KOPT-K1 (cell line): ENCODE measurements around the gene PTCRA.

ENCODE experiments used
- H3K27ac ChIP-seq: fragments of 200-600 bp; sonication (generic); 2 replicates; pipeline ENCODE4 v1.5.1; 2016; ENCODE audit warnings: antibody characterized with exemption, mild to moderate bottlenecking, low read depth, low read length; ENCODE audit not compliant: poor library complexity, severe bottlenecking
- H3K36me3 ChIP-seq: fragments of 200-600 bp; sonication (generic); 2 replicates; pipeline ENCODE4 v1.5.1; 2017; ENCODE audit warnings: antibody characterized with exemption, mild to moderate bottlenecking, low read length, moderate library complexity; ENCODE audit not compliant: insufficient read depth
- H3K9me3 ChIP-seq: fragments of 200-600 bp; sonication (generic); 2 replicates; pipeline ENCODE4 v1.5.1; 2017; ENCODE audit warnings: antibody characterized with exemption, low read length, mild to moderate bottlenecking; ENCODE audit not compliant: insufficient read depth, poor library complexity, severe bottlenecking

PTCRA gene

DNA sequence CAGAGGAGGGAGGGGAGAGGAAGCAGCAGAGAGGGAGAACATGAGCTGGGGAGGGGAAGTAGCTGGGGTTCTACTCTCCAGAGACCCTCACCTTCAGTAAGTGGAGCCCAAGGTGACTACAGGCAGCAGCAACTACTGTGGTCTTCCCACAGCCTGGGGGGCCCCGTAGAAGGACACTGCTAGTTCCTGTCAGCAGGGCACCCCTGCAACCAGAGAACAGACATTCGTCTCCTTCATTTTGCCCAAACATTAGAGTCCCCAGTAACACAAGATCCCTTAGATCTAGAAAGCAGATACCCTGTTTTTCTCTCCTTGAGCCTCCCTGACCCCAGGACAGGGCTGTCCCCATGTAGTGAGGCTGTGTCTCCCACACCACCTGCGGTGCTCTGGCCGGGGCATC, 52.9 kb downstream of the PTCRA start:
- H3K36me3 ChIP-seq: peaks cover 46% of the 10 kb centered on the region
- no peaks in the 10 kb centered on the region for H3K9me3 ChIP-seq
- no peak overlapping the region for H3K27ac ChIP-seq

- Histone ChIP-seq H3K9me3 (no peaks in the 10 kb centered on the region), H3K27ac (no peak overlapping the region), H3K36me3 (peaks cover 43% of the 10 kb centered on the region)
Measured at GRCh38 chr6:42969431-42969830, 53.6 kb downstream of the PTCRA start.

DNA sequence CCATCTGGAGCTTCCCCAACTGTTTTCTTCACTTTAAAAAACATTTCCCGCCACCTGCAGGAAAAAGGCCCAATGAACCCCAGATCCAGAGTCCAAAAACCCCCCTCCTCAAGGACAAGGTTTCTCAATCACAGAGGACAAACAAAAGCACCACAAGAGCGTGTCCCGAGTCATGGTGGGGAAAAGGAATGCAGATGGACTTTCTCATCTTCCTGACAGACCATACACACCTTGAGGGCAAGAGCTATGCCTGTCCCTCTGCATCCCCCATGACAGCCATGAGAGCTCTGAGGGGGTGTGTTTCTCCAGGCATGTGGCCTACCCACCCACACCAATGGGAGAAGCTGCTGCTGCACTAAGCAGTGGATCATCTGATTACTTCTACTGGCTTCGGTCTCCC, 54.1 kb downstream of the PTCRA start:
- H3K36me3 ChIP-seq: peaks cover 43% of the 10 kb centered on the region
- H3K27ac ChIP-seq: no peak overlapping the region
- H3K9me3 ChIP-seq: no peaks in the 10 kb centered on the region

- H3K9me3 ChIP-seq: no peaks in the 10 kb centered on the region
- peaks cover 34% of the 10 kb centered on the region for H3K36me3 ChIP-seq
- no peak overlapping the region for H3K27ac ChIP-seq
Measured at GRCh38 chr6:42970871-42971612, 55.2 kb downstream of the PTCRA start.

DNA sequence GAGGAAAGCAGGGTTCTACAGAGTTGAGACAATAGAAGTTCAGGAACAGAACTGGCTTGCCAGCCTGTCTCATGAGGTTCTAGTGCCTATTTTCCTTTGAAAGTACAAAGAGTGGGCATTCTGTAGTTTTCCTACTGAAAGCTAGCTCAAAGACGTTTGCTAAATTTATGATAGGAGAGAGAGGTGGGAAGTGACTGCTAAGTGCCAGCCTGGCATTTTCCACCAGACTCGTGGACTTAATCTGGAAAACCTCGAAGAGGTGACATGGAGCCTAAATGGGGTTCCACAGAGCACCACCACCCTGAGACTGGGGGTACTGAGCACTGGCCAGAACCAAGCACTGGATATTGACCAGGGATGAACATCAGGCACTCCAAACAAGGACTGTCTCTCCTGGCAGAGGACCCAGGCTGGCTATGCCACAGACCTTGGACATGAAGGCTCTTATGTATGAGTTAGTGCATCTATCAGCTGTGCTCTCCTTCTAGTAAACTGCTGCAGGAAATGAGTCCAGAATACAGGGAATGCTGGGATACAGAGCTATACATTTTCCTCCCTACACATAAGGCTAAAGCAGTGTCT, 56.0 kb downstream of the PTCRA start:
- Histone ChIP-seq H3K27ac (no peak overlapping the region), H3K36me3 (peaks cover 28% of the 10 kb centered on the region), H3K9me3 (no peaks in the 10 kb centered on the region)

- Histone ChIP-seq H3K27ac (no peak overlapping the region), H3K9me3 (no peaks in the 10 kb centered on the region), H3K36me3 (peaks cover 27% of the 10 kb centered on the region)
Measured at GRCh38 chr6:42973926-42974325, 58.1 kb downstream of the PTCRA start.

- no peak overlapping the region for H3K27ac ChIP-seq
- peaks cover 19% of the 10 kb centered on the region for H3K36me3 ChIP-seq
- H3K9me3 ChIP-seq: no peaks in the 10 kb centered on the region
Measured at GRCh38 chr6:42974919-42975505, 59.2 kb downstream of the PTCRA start.
